8988T (cell line): Measurements from ENCODE around the gene IFT81.
A peak's percentile ranks its signal among the peaks of the same experiment; 100 is the strongest.
"Not testable (repeated sequence)": the region's sequence is repeated elsewhere in the genome, so short reads cannot be mapped to it uniquely, and the experiment has no call there.

ENCODE experiments used
- DNase-seq: peaks from one replicate; pipeline ENCODE4 v3.0.0; 2011

IFT81 gene

GRCh38 chr12:110211639-110212536 lies 87.7 kb downstream of the IFT81 start:
- not testable (repeated sequence) for DNase-seq

- DNase-seq, result no peak
These were observed 94.0 kb downstream of the IFT81 start for GRCh38 chr12:110217996-110218674.

GRCh38 chr12:110222027-110222426 lies 97.9 kb downstream of the IFT81 start:
- DNase-seq, result no peak

- DNase-seq, result no peak
These were observed 98.3 kb downstream of the IFT81 start for GRCh38 chr12:110222433-110222832.

- no peak for DNase-seq
These were observed 99.7 kb downstream of the IFT81 start for GRCh38 chr12:110223777-110224378.

- no peak for DNase-seq
These were observed 100.5 kb downstream of the IFT81 start for GRCh38 chr12:110224379-110225304.

- no peak for DNase-seq
These were observed 103.0 kb downstream of the IFT81 start for GRCh38 chr12:110227138-110227537.

GRCh38 chr12:110228348-110228747 lies 104.2 kb downstream of the IFT81 start:
- not testable (repeated sequence) for DNase-seq

GRCh38 chr12:110228756-110229155 lies 104.6 kb downstream of the IFT81 start:
- no peak for DNase-seq

- DNase-seq, result no peak
These were observed 105.3 kb downstream of the IFT81 start for GRCh38 chr12:110229409-110229808.

- DNase-seq, result no peak
These were observed 106.5 kb downstream of the IFT81 start for GRCh38 chr12:110230655-110231054.

- no peak for DNase-seq
These were observed 109.2 kb downstream of the IFT81 start for GRCh38 chr12:110233212-110233903.

GRCh38 chr12:110234331-110234751 lies 110.2 kb downstream of the IFT81 start:
- DNase-seq, result no peak

- DNase-seq, result no peak
These were observed 110.6 kb downstream of the IFT81 start for GRCh38 chr12:110234755-110235154.

GRCh38 chr12:110235383-110235782 lies 111.2 kb downstream of the IFT81 start:
- no peak for DNase-seq

GRCh38 chr12:110243227-110243626 lies 119.1 kb downstream of the IFT81 start:
- no peak for DNase-seq

GRCh38 chr12:110244372-110244771 lies 120.2 kb downstream of the IFT81 start:
- no peak for DNase-seq

GRCh38 chr12:110244829-110245228 lies 120.7 kb downstream of the IFT81 start:
- DNase-seq, result no peak

- peak; percentile 41 for DNase-seq
These were observed 121.2 kb downstream of the IFT81 start for GRCh38 chr12:110245369-110245772.

GRCh38 chr12:110246636-110247339 lies 122.6 kb downstream of the IFT81 start:
- DNase-seq, result no peak
